ENCODE results near the gene ADRB2. TPM values are rescaled to one million over a fixed set of nuclear protein-coding genes. Genes with fewer than 3 reads are reported as not detected.

The ADRB2 gene
- total RNA-seq (2016; rRNA removed; fragmentation: Illumina TruSeq; extraction: Trizol) (not detected in 2 replicates), polyA plus RNA-seq (2011; rRNA removed) (0.01 TPM in 1 of 2 replicates, not detected in the other), polyA minus RNA-seq (2011; rRNA and poly(A)+ RNA removed; ENCODE audit: low replicate concordance) (0.06 and 2.5 TPM in 2 replicates), Bru-seq, nascent RNA (percentile 5 among the genes with signal in this experiment), BruChase-seq, experiment 1, labeled RNA remaining after a 6-hour chase (not detected), BruChase-seq, experiment 2, labeled RNA remaining after a 2-hour chase (not detected)
- total RNA-seq (2016; cell fraction: cytosol; rRNA removed; fragmentation: Illumina TruSeq; extraction: Trizol; ENCODE audit: low read depth): not detected in 2 replicates
- not detected in 2 replicates for total RNA-seq (2016; cell fraction: insoluble cytoplasmic fraction; rRNA removed; fragmentation: Illumina TruSeq; extraction: Trizol)
- not detected in 2 replicates for total RNA-seq (2016; cell fraction: membrane; rRNA removed; fragmentation: Illumina TruSeq; extraction: Trizol)
- total RNA-seq (2016; cell fraction: nucleus; rRNA removed; fragmentation: Illumina TruSeq; extraction: Trizol): not detected in 2 replicates
- not detected in 2 replicates for polyA plus RNA-seq (2011; cell fraction: cytosol; rRNA removed)
- not detected in 2 replicates for polyA plus RNA-seq (2011; cell fraction: nucleus; rRNA removed)
- not detected in 2 replicates for polyA plus RNA-seq (2012)
- polyA plus RNA-seq (2016; cell fraction: cytosol; fragmentation: Illumina TruSeq; extraction: Trizol; ENCODE audit: low read depth): not detected in 2 replicates
- not detected in 2 replicates for polyA plus RNA-seq (2016; cell fraction: insoluble cytoplasmic fraction; fragmentation: Illumina TruSeq; extraction: Trizol; ENCODE audit: low read depth)
- not detected in 2 replicates for polyA plus RNA-seq (2016; cell fraction: membrane; fragmentation: Illumina TruSeq; extraction: Trizol; ENCODE audit: low read depth)
- polyA plus RNA-seq (2016; cell fraction: nucleus; fragmentation: Illumina TruSeq; extraction: Trizol; ENCODE audit: insufficient read depth, low read depth): not detected in 2 replicates
- polyA minus RNA-seq (2011; cell fraction: cytosol; rRNA and poly(A)+ RNA removed): not detected in 2 replicates
- not detected in 2 replicates for polyA minus RNA-seq (2011; cell fraction: nucleus; rRNA and poly(A)+ RNA removed)
- long read RNA-seq, experiment 1: 0 reads
- long read RNA-seq, experiment 2: 0 reads

DNA sequence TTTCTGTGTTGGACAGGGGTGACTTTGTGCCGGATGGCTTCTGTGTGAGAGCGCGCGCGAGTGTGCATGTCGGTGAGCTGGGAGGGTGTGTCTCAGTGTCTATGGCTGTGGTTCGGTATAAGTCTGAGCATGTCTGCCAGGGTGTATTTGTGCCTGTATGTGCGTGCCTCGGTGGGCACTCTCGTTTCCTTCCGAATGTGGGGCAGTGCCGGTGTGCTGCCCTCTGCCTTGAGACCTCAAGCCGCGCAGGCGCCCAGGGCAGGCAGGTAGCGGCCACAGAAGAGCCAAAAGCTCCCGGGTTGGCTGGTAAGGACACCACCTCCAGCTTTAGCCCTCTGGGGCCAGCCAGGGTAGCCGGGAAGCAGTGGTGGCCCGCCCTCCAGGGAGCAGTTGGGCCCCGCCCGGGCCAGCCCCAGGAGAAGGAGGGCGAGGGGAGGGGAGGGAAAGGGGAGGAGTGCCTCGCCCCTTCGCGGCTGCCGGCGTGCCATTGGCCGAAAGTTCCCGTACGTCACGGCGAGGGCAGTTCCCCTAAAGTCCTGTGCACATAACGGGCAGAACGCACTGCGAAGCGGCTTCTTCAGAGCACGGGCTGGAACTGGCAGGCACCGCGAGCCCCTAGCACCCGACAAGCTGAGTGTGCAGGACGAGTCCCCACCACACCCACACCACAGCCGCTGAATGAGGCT is at the start of gene ADRB2:
ADRB2 (plus strand) TSS at position 559 of the 686 bp plus-strand sequence. CDS start 221 bp downstream, outside the sequence.
- POLR2A ChIA-PET: no interaction called here
- TF ChIP-seq, protein P1, sequence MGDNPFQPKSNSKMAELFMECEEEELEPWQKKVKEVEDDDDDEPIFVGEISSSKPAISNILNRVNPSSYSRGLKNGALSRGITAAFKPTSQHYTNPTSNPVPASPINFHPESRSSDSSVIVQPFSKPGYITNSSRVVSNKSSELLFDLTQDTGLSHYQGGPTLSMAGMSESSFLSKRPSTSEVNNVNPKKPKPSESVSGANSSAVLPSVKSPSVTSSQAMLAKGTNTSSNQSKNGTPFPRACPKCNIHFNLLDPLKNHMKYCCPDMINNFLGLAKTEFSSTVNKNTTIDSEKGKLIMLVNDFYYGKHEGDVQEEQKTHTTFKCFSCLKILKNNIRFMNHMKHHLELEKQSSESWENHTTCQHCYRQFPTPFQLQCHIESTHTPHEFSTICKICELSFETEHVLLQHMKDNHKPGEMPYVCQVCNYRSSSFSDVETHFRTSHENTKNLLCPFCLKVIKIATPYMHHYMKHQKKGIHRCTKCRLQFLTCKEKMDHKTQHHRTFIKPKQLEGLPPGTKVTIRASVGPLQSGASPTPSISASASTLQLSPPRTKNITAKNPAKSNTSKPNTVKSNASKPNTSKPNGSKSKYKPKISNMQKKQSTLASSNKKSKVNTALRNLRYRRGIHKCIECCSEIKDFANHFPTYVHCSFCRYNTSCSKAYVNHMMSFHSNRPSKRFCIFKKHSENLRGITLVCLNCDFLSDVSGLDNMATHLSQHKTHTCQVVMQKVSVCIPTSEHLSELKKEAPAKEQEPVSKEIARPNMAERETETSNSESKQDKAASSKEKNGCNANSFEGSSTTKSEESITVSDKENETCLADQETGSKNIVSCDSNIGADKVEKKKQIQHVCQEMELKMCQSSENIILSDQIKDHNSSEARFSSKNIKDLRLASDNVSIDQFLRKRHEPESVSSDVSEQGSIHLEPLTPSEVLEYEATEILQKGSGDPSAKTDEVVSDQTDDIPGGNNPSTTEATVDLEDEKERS (CRISPR knock-in tag; IDR thresholded peaks at IDR 0.05): no peak
- TF ChIP-seq, protein P2, sequence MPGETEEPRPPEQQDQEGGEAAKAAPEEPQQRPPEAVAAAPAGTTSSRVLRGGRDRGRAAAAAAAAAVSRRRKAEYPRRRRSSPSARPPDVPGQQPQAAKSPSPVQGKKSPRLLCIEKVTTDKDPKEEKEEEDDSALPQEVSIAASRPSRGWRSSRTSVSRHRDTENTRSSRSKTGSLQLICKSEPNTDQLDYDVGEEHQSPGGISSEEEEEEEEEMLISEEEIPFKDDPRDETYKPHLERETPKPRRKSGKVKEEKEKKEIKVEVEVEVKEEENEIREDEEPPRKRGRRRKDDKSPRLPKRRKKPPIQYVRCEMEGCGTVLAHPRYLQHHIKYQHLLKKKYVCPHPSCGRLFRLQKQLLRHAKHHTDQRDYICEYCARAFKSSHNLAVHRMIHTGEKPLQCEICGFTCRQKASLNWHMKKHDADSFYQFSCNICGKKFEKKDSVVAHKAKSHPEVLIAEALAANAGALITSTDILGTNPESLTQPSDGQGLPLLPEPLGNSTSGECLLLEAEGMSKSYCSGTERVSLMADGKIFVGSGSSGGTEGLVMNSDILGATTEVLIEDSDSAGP (CRISPR knock-in tag; IDR thresholded peaks at IDR 0.05; ENCODE audit: borderline replicate concordance): no peak
- TF ChIP-seq, protein P3, sequence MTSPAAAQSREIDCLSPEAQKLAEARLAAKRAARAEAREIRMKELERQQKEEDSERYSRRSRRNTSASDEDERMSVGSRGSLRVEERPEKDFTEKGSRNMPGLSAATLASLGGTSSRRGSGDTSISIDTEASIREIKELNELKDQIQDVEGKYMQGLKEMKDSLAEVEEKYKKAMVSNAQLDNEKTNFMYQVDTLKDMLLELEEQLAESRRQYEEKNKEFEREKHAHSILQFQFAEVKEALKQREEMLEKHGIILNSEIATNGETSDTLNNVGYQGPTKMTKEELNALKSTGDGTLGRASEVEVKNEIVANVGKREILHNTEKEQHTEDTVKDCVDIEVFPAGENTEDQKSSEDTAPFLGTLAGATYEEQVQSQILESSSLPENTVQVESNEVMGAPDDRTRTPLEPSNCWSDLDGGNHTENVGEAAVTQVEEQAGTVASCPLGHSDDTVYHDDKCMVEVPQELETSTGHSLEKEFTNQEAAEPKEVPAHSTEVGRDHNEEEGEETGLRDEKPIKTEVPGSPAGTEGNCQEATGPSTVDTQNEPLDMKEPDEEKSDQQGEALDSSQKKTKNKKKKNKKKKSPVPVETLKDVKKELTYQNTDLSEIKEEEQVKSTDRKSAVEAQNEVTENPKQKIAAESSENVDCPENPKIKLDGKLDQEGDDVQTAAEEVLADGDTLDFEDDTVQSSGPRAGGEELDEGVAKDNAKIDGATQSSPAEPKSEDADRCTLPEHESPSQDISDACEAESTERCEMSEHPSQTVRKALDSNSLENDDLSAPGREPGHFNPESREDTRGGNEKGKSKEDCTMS (CRISPR knock-in tag; conservative IDR thresholded peaks at IDR 0.05): no peak
- no peak for TF ChIP-seq ZNF644 (CRISPR knock-in tag; IDR thresholded peaks at IDR 0.05; ENCODE audit: low read depth)
- TF ChIP-seq ZBTB20 (CRISPR knock-in tag; IDR thresholded peaks at IDR 0.05; ENCODE audit: borderline replicate concordance, low read depth): no peak
- TF ChIP-seq KDM3A (CRISPR knock-in tag; IDR thresholded peaks at IDR 0.05; ENCODE audit: low read depth): no peak
- no peak for TF ChIP-seq FOXA3 (CRISPR knock-in tag; IDR thresholded peaks at IDR 0.05)

More for the DNA sequence above, at the start of gene ADRB2:
- CTCF ChIA-PET (ENCODE audit: low intra/inter-chr PET ratio, low total read pairs): no interaction called here
- 5% methylated on average over 14 of the region's 42 CpGs for WGBS (ENCODE audit: low lambda C conversion rate)
- Histone ChIP-seq H3K79me2 (ENCODE audit: insufficient read depth, low read length) (no peaks in the 10 kb centered on the region), H3K27ac (ENCODE audit: extremely low read length, insufficient read depth, low read length) (no peak within 1 kb of the TSS), H3K36me3 (replicated peaks in 1 of 2; ENCODE audit: control insufficient read depth in 1 of 2, insufficient read depth in 2 of 2, low read length in 2 of 2) (no peaks in the 10 kb centered on the region), H3K4me1 (ENCODE audit: insufficient read depth, low read length) (peaks cover 8% of the 10 kb centered on the region), H3K4me3 (replicated peaks in 1 of 3; ENCODE audit: insufficient read depth in 1 of 3, low read depth in 2 of 3, low read length in 3 of 3) (peak within 1 kb of the TSS; percentile 37 to 63 (median 54); a peak in 5 of 6 replicates), H3K9me3 (ENCODE audit: low read length) (no peaks in the 10 kb centered on the region), H3K9ac (ENCODE audit: insufficient read depth, low read depth, low read length) (no peak within 1 kb of the TSS), H2AFZ (ENCODE audit: low read length) (no peak within 1 kb of the TSS), H3K4me2 (ENCODE audit: low read depth, low read length) (peak within 1 kb of the TSS; percentile 76), H3K27me3 (ENCODE audit: control insufficient read depth in 1 of 2, insufficient read depth in 2 of 2, low read length in 2 of 2) (peaks cover 2 to 7% of the 10 kb centered on the region in 2 experiments; a peak in 4 of 5 replicates), H4K20me1 (ENCODE audit: insufficient read depth, low read length) (no peaks in the 10 kb centered on the region)
- no peak for FAIRE-seq
- peak; percentile 55 for DNase-seq (ENCODE audit: low spot score)
- in situ Hi-C loops (cut with HindIII; ENCODE audit: extremely low pct_ligation_motif_present, low pct_unique_long_range_greater_than_20kb) (loop anchor here (10.0 kb wide), 1 partner anchor 209 kb away; no protein-coding TSS in a partner anchor), intact Hi-C loops (cut with micrococcal nuclease; ENCODE audit: unreplicated experiment) (loop anchor here (10.0 kb wide), 1 partner anchor 439 kb away; no protein-coding TSS in a partner anchor)
- no TSS peak for BruUV-seq (replicated peaks)
- peak; percentile 97 for ATAC-seq

Data from HepG2 (cell line).